SU-DHL-6 (cell line): ENCODE data around the gene ALX1.
"Not testable (repeated sequence)": the region's sequence is repeated elsewhere in the genome, so short reads cannot be mapped to it uniquely, and the experiment has no call there.

Experiments
- H2AFZ ChIP-seq: fragments of 200-600 bp; sonication (generic); 2 replicates; pipeline ENCODE4 v1.6.1; 2014; ENCODE audit warnings: low read depth, mild to moderate bottlenecking, moderate library complexity, mixed read lengths, antibody characterized with exemption, low read length; ENCODE audit not compliant: severe bottlenecking
- H3F3A ChIP-seq: fragments of 200-600 bp; shearing (Covaris generic); 2 replicates; pipeline ENCODE4 v1.6.0; 2016; ENCODE audit warnings: antibody characterized with exemption, mild to moderate bottlenecking; ENCODE audit not compliant: insufficient read depth
- H3K27ac ChIP-seq: fragments of 200-600 bp; sonication (generic); 2 replicates; pipeline ENCODE4 v1.5.1; 2016; ENCODE audit warnings: low read depth, mild to moderate bottlenecking, low read length, moderate library complexity, mixed read lengths
- H3K27me3 ChIP-seq: fragments of 200-600 bp; sonication (generic), shearing (Covaris generic); 2 replicates; pipeline ENCODE4 v1.6.0; 2014; ENCODE audit warnings: mild to moderate bottlenecking, low read length
- H3K36me3 ChIP-seq: fragments of 200-600 bp; sonication (generic); 2 replicates; pipeline ENCODE4 v1.6.1; 2014; ENCODE audit warnings: mild to moderate bottlenecking, low read length, mixed read lengths
- H3K4me2 ChIP-seq: fragments of 300-600, 200-600 bp; shearing (Covaris generic), sonication (generic); 2 replicates; pipeline ENCODE4 v1.6.0; 2014; ENCODE audit warnings: low read length, low read depth, mild to moderate bottlenecking; ENCODE audit not compliant: poor library complexity, severe bottlenecking
- H3K4me3 ChIP-seq: fragments of 200-600 bp; sonication (generic); 2 replicates; pipeline ENCODE4 v1.5.1; 2014; ENCODE audit warnings: antibody characterized with exemption, low read length, mild to moderate bottlenecking, mixed read lengths; ENCODE audit not compliant: insufficient read depth, poor library complexity, severe bottlenecking
- H3K79me2 ChIP-seq: fragments of 200-600 bp; sonication (generic); 2 replicates; pipeline ENCODE4 v1.6.1; 2014; ENCODE audit warnings: mild to moderate bottlenecking, low read length, moderate library complexity; ENCODE audit not compliant: insufficient read depth
- H3K9ac ChIP-seq: fragments of 200-600 bp; sonication (generic); 2 replicates; pipeline ENCODE4 v1.7.0; 2014; ENCODE audit warnings: mild to moderate bottlenecking, low read length
- H3K9me2 ChIP-seq: fragments of 200-600 bp; sonication (generic); replicated peaks from 2 replicates; pipeline ENCODE4 v1.6.1; 2014; ENCODE audit warnings: low read length; ENCODE audit not compliant: insufficient read depth
- H3K9me3 ChIP-seq: fragments of 200-600 bp; sonication (generic); 2 replicates; pipeline ENCODE4 v1.6.1; 2014; ENCODE audit warnings: low read length, mixed read lengths; ENCODE audit not compliant: insufficient read depth
- H4K20me1 ChIP-seq: fragments of 200-600 bp; sonication (generic); 2 replicates; pipeline ENCODE4 v1.6.1; 2014; ENCODE audit warnings: low read depth, mild to moderate bottlenecking, antibody characterized with exemption, low read length, moderate library complexity, mixed read lengths
- EZH2phosphoT487 ChIP-seq: fragments of 200-600 bp; sonication (generic), shearing (Covaris generic); conservative IDR thresholded peaks from 2 replicates; pipeline ENCODE4 v1.6.1; 2018; ENCODE audit warnings: mild to moderate bottlenecking, antibody characterized with exemption, low read length, moderate library complexity, mixed read lengths
- TF ChIP-seq, protein P1 (sequence below): fragments of 200-600 bp; sonication (generic); IDR thresholded peaks from one replicate; pipeline ENCODE4 v1.5.1; 2017; ENCODE audit warnings: antibody characterized with exemption, mild to moderate bottlenecking, low read length, moderate library complexity; ENCODE audit not compliant: insufficient read depth, poor library complexity, severe bottlenecking

The ALX1 gene

DNA sequence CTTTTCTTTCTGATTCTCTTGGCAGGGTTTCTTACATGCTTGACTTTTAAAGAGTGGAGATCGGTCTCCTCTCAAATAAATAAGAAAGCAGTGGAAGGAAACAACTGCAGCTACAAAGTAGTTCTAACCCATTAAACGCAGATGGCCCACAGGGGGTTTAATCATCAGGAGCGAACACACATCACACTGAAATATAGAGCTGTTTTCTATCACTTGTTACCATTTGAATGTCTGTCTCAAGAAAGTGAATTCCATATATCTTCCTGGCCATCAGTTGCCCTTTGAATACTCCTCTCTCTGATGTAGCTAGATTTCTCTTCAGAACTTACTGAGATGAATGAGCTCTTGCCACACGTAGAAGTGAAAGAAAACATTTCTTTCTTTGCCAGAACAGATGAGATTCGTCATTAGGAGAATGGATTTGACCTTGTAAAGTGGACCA is 29.1 kb downstream of the ALX1 start:
- no peak overlapping the region for H3K9ac ChIP-seq
- H3F3A ChIP-seq: no peaks in the 10 kb centered on the region
- no peak for TF ChIP-seq EZH2phosphoT487
- no peaks in the 10 kb centered on the region for H3K36me3 ChIP-seq
- no peak overlapping the region for H3K4me2 ChIP-seq
- H3K27ac ChIP-seq: no peak overlapping the region
- H3K9me3 ChIP-seq: no peaks in the 10 kb centered on the region
- H3K9me2 ChIP-seq: no peaks in the 10 kb centered on the region
- H3K4me3 ChIP-seq: no peak overlapping the region
- H3K27me3 ChIP-seq: 0 out of 2 replicates have a peak, but pooled peaks cover 4% of the 10 kb centered on the region
- no peak overlapping the region for H2AFZ ChIP-seq
- no peaks in the 10 kb centered on the region for H4K20me1 ChIP-seq
- H3K79me2 ChIP-seq: no peaks in the 10 kb centered on the region

DNA sequence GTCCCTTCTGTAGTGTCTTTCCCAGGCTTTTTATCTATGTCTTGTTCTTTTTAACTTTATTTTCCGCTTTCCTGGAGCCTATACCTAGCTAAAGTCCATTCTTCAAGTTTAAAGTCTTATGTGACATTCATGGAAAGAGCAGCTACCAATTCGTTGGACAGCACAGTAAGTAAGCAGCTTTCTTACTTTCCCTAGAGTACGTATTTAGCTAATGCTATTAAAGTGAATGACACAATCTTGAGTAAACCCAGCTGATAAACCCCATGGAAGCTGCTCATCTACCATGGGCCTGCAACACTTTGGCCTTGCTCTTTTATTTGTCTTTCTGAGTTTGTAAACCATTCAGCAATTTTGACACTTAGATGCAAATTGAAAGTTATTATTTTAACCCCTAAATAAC is 30.0 kb downstream of the ALX1 start:
- Histone ChIP-seq H3K9ac (no peak overlapping the region), H2AFZ (no peak overlapping the region)
- TF ChIP-seq EZH2phosphoT487: no peak
- TF ChIP-seq, protein P1, sequence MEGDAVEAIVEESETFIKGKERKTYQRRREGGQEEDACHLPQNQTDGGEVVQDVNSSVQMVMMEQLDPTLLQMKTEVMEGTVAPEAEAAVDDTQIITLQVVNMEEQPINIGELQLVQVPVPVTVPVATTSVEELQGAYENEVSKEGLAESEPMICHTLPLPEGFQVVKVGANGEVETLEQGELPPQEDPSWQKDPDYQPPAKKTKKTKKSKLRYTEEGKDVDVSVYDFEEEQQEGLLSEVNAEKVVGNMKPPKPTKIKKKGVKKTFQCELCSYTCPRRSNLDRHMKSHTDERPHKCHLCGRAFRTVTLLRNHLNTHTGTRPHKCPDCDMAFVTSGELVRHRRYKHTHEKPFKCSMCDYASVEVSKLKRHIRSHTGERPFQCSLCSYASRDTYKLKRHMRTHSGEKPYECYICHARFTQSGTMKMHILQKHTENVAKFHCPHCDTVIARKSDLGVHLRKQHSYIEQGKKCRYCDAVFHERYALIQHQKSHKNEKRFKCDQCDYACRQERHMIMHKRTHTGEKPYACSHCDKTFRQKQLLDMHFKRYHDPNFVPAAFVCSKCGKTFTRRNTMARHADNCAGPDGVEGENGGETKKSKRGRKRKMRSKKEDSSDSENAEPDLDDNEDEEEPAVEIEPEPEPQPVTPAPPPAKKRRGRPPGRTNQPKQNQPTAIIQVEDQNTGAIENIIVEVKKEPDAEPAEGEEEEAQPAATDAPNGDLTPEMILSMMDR: no peak

DNA sequence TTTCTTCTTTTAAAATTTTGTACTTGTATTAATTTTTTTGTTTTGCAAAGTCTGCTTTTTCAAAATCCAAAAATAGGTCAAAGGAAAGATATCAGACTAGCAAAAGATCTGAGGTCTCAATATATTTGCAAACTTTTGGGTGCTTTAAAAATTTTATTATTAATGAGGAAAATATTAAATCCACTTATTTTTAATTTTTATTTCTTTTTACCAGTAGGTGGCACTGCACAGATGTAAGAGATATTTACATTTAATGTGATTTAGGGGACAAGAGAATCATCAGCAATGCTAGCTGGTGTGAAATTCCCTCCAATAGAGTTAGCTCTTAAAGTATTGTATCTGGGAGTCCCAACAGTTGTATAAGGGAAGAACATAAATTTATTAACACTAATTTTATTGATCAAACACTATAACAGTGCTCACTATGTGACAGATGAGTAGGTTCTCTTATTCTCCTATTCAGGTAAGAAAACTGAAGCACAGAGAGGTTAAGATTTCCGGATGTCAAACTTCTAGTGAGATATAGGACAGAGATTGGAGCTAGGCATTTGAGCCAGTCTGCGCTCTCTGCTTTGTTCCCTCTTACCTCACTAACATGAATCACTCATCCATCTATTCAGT is 30.5 kb downstream of the ALX1 start:
- no peaks in the 10 kb centered on the region for H4K20me1 ChIP-seq
- H3K36me3 ChIP-seq: no peaks in the 10 kb centered on the region
- no peak overlapping the region for H3K4me2 ChIP-seq
- no peak overlapping the region for H2AFZ ChIP-seq
- H3K27ac ChIP-seq: no peak overlapping the region
- H3K4me3 ChIP-seq: no peak overlapping the region
- 0 out of 2 replicates have a peak, but pooled peaks cover 4% of the 10 kb centered on the region for H3K27me3 ChIP-seq
- no peak for TF ChIP-seq EZH2phosphoT487
- TF ChIP-seq, protein P1: peak; percentile 40
- H3K79me2 ChIP-seq: no peaks in the 10 kb centered on the region
- no peaks in the 10 kb centered on the region for H3F3A ChIP-seq
- H3K9ac ChIP-seq: no peak overlapping the region
- no peaks in the 10 kb centered on the region for H3K9me3 ChIP-seq
- no peaks in the 10 kb centered on the region for H3K9me2 ChIP-seq

More for the DNA sequence above, 30.0 kb downstream of the ALX1 start:
- Histone ChIP-seq H3K9me3 (no peaks in the 10 kb centered on the region), H3K9me2 (no peaks in the 10 kb centered on the region), H3F3A (no peaks in the 10 kb centered on the region), H4K20me1 (no peaks in the 10 kb centered on the region), H3K27me3 (0 out of 2 replicates have a peak, but pooled peaks cover 4% of the 10 kb centered on the region), H3K4me2 (no peak overlapping the region), H3K36me3 (no peaks in the 10 kb centered on the region), H3K4me3 (no peak overlapping the region), H3K79me2 (no peaks in the 10 kb centered on the region), H3K27ac (no peak overlapping the region)

DNA sequence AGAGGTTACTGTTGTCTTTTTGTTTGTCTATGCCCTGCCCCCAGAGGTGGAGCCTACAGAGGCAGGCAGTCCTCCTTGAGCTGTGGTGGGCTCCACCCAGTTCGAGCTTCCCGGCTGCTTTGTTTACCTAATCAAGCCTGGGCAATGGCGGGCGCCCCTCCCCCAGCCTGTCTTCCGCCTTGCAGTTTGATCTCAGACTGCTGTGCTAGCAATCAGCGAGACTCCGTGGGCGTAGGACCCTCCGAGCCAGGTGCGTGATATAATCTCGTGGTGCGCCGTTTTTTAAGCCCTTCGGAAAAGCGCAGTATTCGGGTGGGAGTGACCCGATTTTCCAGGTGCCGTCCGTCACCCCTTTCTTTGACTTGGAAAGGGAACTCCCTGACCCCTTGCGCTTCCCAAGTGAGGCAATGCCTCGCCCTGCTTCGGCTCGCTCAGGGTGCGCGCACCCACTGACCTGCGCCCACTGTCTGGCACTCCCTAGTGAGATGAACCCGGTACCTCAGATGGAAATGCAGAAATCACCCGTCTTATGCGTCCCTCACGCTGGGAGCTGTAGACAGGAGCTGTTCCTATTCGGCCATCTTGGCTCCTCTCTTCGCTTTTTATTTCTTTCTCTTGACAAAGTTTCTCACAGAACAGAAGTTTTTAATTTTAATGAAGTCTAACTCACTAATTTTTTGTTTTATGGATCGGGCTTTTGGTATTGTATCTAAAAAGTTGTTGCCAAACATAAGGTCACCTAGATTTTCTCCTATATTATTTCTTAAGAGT is 38.0 kb downstream of the ALX1 start:
- H3K9me3 ChIP-seq, H3K9me2 ChIP-seq, H3K36me3 ChIP-seq, H3K27ac ChIP-seq, H2AFZ ChIP-seq, H3K4me3 ChIP-seq, H3K4me2 ChIP-seq, H3F3A ChIP-seq, H4K20me1 ChIP-seq, H3K79me2 ChIP-seq, H3K27me3 ChIP-seq, H3K9ac ChIP-seq: not testable (repeated sequence)
